IMR-90 (cell line): Measurements from ENCODE around the gene PDE4DIP. TPM values are rescaled to one million over a fixed set of nuclear protein-coding genes. Genes with fewer than 3 reads are reported as not detected.
"Not testable (repeated sequence)": the region's sequence is repeated elsewhere in the genome, so short reads cannot be mapped to it uniquely, and the experiment has no call there.

Experiments
- ATAC-seq: fragments of 200-7000 bp; cut with Tn5 transposase; 2 replicates; pipeline ENCODE4 v1.9.1; 2020; ENCODE audit warnings: low read depth, mild to moderate bottlenecking, moderate library complexity
- BruUV-seq: library from RNA; stranded (reverse); fragments of 400-500 nt; replicated peaks from 2 replicates; lab custom pipeline; 2021; lab: Mats Ljungman, UMichigan
- CTCF ChIA-PET: fragments of 300-600 bp; formaldehyde crosslinking; extraction: SDS; loops from one replicate; lab custom pipeline; 2021; ENCODE audit warnings: antibody characterized with exemption; lab: Yijun Ruan, JAX
- POLR2A ChIA-PET: fragments of 300-600 bp; sonication (Branson Sonifier 250); formaldehyde crosslinking; loops from one replicate; lab custom pipeline; 2022; ENCODE audit warnings: antibody characterized with exemption; ENCODE audit not compliant: unreplicated experiment; lab: Charles Lee
- DNase-seq: peaks from one replicate; pipeline ENCODE4 v3.0.0; 2013
- H2AFZ ChIP-seq: replicated peaks from 2 replicates; pipeline ENCODE3; 2013; ENCODE audit warnings: low read length, mild to moderate bottlenecking; ENCODE audit not compliant: poor library complexity
- H2AK5ac ChIP-seq: 2 replicates; pipeline ENCODE4 v1.6.1; 2013; ENCODE audit warnings: low read depth, low read length, inconsistent platforms
- H2AK9ac ChIP-seq: replicated peaks from 2 replicates; pipeline ENCODE3; 2013; ENCODE audit warnings: mild to moderate bottlenecking, low read depth, low read length, moderate library complexity; ENCODE audit not compliant: poor library complexity
- H2BK120ac ChIP-seq: 2 replicates; pipeline ENCODE4 v1.6.1; 2013; ENCODE audit warnings: low read depth, low read length, inconsistent platforms
- H2BK15ac ChIP-seq: 3 replicates; pipeline ENCODE4 v1.6.1; 2013; ENCODE audit warnings: low read depth, low read length, inconsistent platforms
- H2BK20ac ChIP-seq: 2 replicates; pipeline ENCODE4 v1.6.1; 2013; ENCODE audit warnings: low read depth, mild to moderate bottlenecking, inconsistent platforms, low read length, moderate library complexity
- H2BK5ac ChIP-seq: 2 replicates; pipeline ENCODE4 v1.6.1; 2013; ENCODE audit warnings: mild to moderate bottlenecking, low read depth, low read length, inconsistent platforms; ENCODE audit not compliant: poor library complexity, severe bottlenecking
- H3K14ac ChIP-seq: replicated peaks from 2 replicates; pipeline ENCODE4 v1.6.1; 2013; ENCODE audit warnings: low read depth, low read length, inconsistent platforms
- H3K18ac ChIP-seq: 2 replicates; pipeline ENCODE4 v1.6.1; 2013; ENCODE audit warnings: low read depth, low read length, control low read depth
- H3K23ac ChIP-seq: 2 replicates; pipeline ENCODE4 v1.6.1; 2013; ENCODE audit warnings: low read depth, low read length, inconsistent platforms
- H3K27ac ChIP-seq: 2 replicates; pipeline ENCODE4 v1.5.1; 2013; ENCODE audit warnings: mild to moderate bottlenecking, control low read depth, low read length; ENCODE audit not compliant: insufficient read depth
- H3K27me3 ChIP-seq: 2 replicates; pipeline ENCODE4 v1.6.1; 2013; ENCODE audit warnings: low read length; ENCODE audit not compliant: control insufficient read depth, insufficient read depth
- H3K36me3 ChIP-seq: 2 replicates; pipeline ENCODE4 v1.6.1; 2013; ENCODE audit warnings: low read length, mixed read lengths; ENCODE audit not compliant: control insufficient read depth, insufficient read depth
- H3K4ac ChIP-seq: 2 replicates; pipeline ENCODE4 v1.6.1; 2013; ENCODE audit warnings: low read depth, low read length, inconsistent platforms
- H3K4me1 ChIP-seq: 2 replicates; pipeline ENCODE4 v1.6.1; 2013; ENCODE audit warnings: low read length, mixed read lengths; ENCODE audit not compliant: control insufficient read depth, insufficient read depth
- H3K4me2 ChIP-seq: 2 replicates; pipeline ENCODE4 v1.6.1; 2013; ENCODE audit warnings: low read depth, mild to moderate bottlenecking, control low read depth, low read length, moderate library complexity
- H3K4me3 ChIP-seq: 2 replicates; pipeline ENCODE4 v1.5.1; 2013; ENCODE audit warnings: low read depth, mild to moderate bottlenecking, control low read depth, low read length, moderate library complexity; ENCODE audit not compliant: insufficient read depth
- H3K56ac ChIP-seq: 2 replicates; pipeline ENCODE4 v1.6.1; 2013; ENCODE audit warnings: low read length, inconsistent platforms; ENCODE audit not compliant: insufficient read depth; ENCODE audit errors: extremely low read depth
- H3K79me1 ChIP-seq, 2 experiments: 2 replicates each; pipeline ENCODE4 v1.6.1; 2013; ENCODE audit warnings: low read length in 2 of 2, inconsistent platforms in 1 of 2, low read depth in 1 of 2
- H3K9ac ChIP-seq: 2 replicates; pipeline ENCODE4 v1.6.1; 2013; ENCODE audit warnings: low read depth, low read length, control low read depth
- H3K9me1 ChIP-seq: 2 replicates; pipeline ENCODE4 v1.6.1; 2013; ENCODE audit warnings: low read length, inconsistent platforms; ENCODE audit not compliant: insufficient read depth
- H3K9me3 ChIP-seq: 2 replicates; pipeline ENCODE4 v1.6.1; 2013; ENCODE audit warnings: low read length; ENCODE audit not compliant: control insufficient read depth, insufficient read depth
- H4K20me1 ChIP-seq: 2 replicates; pipeline ENCODE4 v1.6.1; 2013; ENCODE audit warnings: low read length, inconsistent platforms; ENCODE audit not compliant: insufficient read depth
- H4K5ac ChIP-seq: 2 replicates; pipeline ENCODE4 v1.6.1; 2013; ENCODE audit warnings: mild to moderate bottlenecking, low read depth, low read length, control low read depth
- H4K8ac ChIP-seq, 2 experiments: 2 replicates each; pipeline ENCODE4 v1.6.1; 2013; ENCODE audit warnings: low read depth in 2 of 2, low read length in 2 of 2, control low read depth in 1 of 2, inconsistent platforms in 1 of 2
- H4K91ac ChIP-seq: 2 replicates; pipeline ENCODE4 v1.6.1; 2013; ENCODE audit warnings: low read depth, low read length, inconsistent platforms; ENCODE audit not compliant: insufficient read depth
- WGBS, 2 experiments: methylation state at CpG; one replicate each; pipeline versions ENCODE4 v1.1.5 to v1.1.7; 2013; ENCODE audit warnings: missing lambda C conversion rate in 2 of 2; ENCODE audit not compliant: insufficient read length in 1 of 2; ENCODE audit errors: extremely low coverage in 2 of 2; 5-methylcytosine and 5-hydroxymethylcytosine counted together
- dilution Hi-C: fragments of 300-500 bp; cut with HindIII; formaldehyde crosslinking; loops from one replicate; pipeline ENCODE4 v1.14.3; 2018; ENCODE audit warnings: low sequenced_read_pairs; ENCODE audit not compliant: unreplicated experiment
- in situ Hi-C: fragments of 300-500 bp; cut with MboI; formaldehyde crosslinking; loops from 3 replicates; pipeline ENCODE4 v1.14.3; 2019; ENCODE audit warnings: low sequenced_read_pairs, inconsistent platforms, mixed read lengths
- intact Hi-C: fragments of 100-400 bp; cut with micrococcal nuclease; formaldehyde crosslinking; loops from 2 replicates; pipeline ENCODE4 v1.10.0; 2022
- polyA plus RNA-seq, 3 experiments: library from polyadenylated mRNA; depleted of rRNA; stranded (reverse); fragments of >200 nt; gene quantifications; 2 replicates each; pipeline ENCODE4 v1.2.3, GENCODE V29; 2012; ENCODE audit warnings: low replicate concordance in 1 of 3
- total RNA-seq: library from RNA; depleted of rRNA; stranded (reverse); fragments of >200 nt; gene quantifications from 2 replicates; pipeline ENCODE4 v1.2.3, GENCODE V29; 2012

Gene PDE4DIP
- total and polyA plus RNA-seq, 2 of the 4 experiments (the other 2 are of a cell fraction): 36.7 to 74.4 TPM

DNA sequence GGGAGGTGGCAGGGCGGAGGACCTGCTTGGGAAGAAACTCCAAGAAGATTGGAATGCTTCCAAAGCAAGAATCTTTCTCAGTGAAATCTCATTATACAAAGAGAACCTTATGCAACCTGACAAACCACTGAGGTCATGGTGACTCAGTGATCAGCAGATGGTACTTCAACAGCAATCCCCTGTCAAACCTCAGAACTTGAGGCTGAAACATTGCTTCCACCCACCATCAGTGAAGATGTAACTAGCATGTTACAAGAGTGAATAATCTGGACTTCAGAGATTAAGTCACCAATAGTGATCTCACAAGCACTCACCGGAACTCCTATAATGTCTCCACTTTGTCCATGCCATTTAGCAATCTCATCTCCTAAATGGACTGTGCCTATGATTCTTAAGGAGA is 148.1 kb downstream of the PDE4DIP start:
- H3K36me3 ChIP-seq, H2AK9ac ChIP-seq, H4K8ac ChIP-seq, H2AK5ac ChIP-seq, DNase-seq, BruUV-seq, H3K79me1 ChIP-seq, H2BK15ac ChIP-seq, H2BK20ac ChIP-seq, H3K18ac ChIP-seq, H4K20me1 ChIP-seq, H3K9me1 ChIP-seq, H3K4me3 ChIP-seq, H3K56ac ChIP-seq, H3K9me3 ChIP-seq, H3K27me3 ChIP-seq, H3K14ac ChIP-seq, H2BK5ac ChIP-seq, CTCF ChIA-PET, H4K5ac ChIP-seq, H2AFZ ChIP-seq, H3K4ac ChIP-seq, H3K27ac ChIP-seq, POLR2A ChIA-PET, H3K23ac ChIP-seq, in situ Hi-C loops, dilution Hi-C loops, H3K4me2 ChIP-seq, H3K4me1 ChIP-seq, H3K9ac ChIP-seq, intact Hi-C loops, H4K91ac ChIP-seq: not testable (repeated sequence)
- H2BK120ac ChIP-seq: peak overlapping the region; percentile 74; the same call in 1 of the 2 replicates
- no CpG with 5 or more reads among the region's 2 CpGs for WGBS, 2 experiments
- peak; percentile 80 for ATAC-seq
